Stimulated activated effector memory CD8-positive, alpha-beta T cell treated with anti-CD3 and anti-CD28 coated beads, Interleukin-12 subunit alpha, Interleukin-12 subunit beta, amount 100 ng/mL, for 72 hours (primary cell): ENCODE results near the gene TASP1.

Experiments
- ATAC-seq: fragments of 150-1000 bp; cut with Tn5 transposase; 2 replicates; pipeline ENCODE4 v1.10.0; 2021
- DNase-seq, 2 donors: peaks; one replicate each; pipeline ENCODE4 v3.0.0; 2021 to 2022; ENCODE audit warnings: low spot score in 2 of 2
- H3K27ac Mint-ChIP-seq: one replicate; pipeline ENCODE4 v1.8.0; 2022; ENCODE audit warnings: mild to moderate bottlenecking, mixed read lengths
- H3K36me3 Mint-ChIP-seq: one replicate; pipeline ENCODE4 v1.8.0; 2022; ENCODE audit warnings: mild to moderate bottlenecking, mixed read lengths
- H3K4me1 Mint-ChIP-seq: one replicate; pipeline ENCODE4 v1.8.0; 2022; ENCODE audit warnings: mixed read lengths
- H3K4me3 Mint-ChIP-seq: one replicate; pipeline ENCODE4 v1.8.0; 2022; ENCODE audit warnings: mild to moderate bottlenecking, mixed read lengths
- H3K9me3 Mint-ChIP-seq: one replicate; pipeline ENCODE4 v1.8.0; 2022; ENCODE audit warnings: mixed read lengths

The TASP1 gene

DNA sequence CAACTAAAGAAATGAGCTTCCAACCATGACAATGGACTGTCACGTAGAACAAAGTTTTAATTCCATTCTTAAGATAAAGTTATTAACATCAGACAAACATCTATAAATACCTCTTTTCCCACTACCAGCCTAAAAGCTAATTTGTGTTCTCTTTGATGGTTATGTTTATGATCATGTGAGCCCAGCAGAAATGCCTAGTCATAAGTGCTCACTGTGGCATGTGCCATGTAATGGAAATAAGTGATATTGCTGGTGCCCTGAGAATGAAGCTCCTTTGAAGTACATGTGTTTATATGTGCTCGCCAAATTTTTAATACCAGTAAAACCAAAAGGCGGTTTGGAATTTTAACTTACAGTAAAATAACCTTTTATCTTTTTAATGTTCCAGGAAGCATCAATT is 211.9 kb downstream of the TASP1 start:
- Mint-ChIP-seq H3K27ac (no peak overlapping the region), H3K36me3 (peaks cover 4% of the 10 kb centered on the region), H3K4me1 (peaks cover 14% of the 10 kb centered on the region), H3K9me3 (no peaks in the 10 kb centered on the region), H3K4me3 (no peak overlapping the region)
- DNase-seq (no peak), ATAC-seq (no peak)

DNA sequence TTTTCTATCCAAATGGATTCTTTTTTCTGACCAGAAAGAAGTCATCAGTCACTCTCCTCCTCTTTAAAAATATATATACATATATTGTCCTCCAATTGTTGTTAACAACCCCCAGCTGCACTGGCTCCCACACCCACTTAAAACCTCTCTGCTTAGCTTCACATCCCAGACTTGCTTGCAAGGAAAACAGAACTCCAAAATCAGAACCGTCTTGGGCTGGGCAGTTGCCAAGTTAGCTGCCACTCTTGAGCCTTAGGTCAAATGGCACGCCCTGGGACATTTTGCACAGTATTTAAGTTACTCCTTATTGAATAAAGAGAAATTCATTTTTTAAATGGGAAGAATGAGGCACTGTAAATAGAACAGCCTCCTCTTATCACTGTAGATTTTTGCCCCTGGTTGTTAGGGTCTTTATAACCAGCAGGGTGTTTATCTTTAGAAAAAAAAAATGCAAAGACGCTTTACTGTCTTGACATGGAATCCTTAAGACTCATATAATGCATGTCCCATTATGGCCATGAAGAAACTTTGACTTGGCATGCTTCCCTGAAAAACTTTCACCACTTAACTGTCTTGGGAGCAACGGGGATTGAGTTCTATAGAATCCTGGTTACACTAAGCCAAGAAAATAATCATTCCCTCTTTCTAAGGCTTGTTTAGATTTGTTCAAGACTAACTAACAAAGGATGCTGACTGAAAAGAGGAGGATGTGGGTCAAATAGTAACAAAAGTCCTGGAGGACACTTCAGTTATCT is 213.2 kb downstream of the TASP1 start:
- H3K36me3 Mint-ChIP-seq, result peaks cover 4% of the 10 kb centered on the region
- no peak overlapping the region for H3K27ac Mint-ChIP-seq
- no peak for ATAC-seq
- DNase-seq, result no peak
- H3K4me1 Mint-ChIP-seq, result peaks cover 11% of the 10 kb centered on the region
- no peak overlapping the region for H3K4me3 Mint-ChIP-seq
- H3K9me3 Mint-ChIP-seq, result no peaks in the 10 kb centered on the region

DNA sequence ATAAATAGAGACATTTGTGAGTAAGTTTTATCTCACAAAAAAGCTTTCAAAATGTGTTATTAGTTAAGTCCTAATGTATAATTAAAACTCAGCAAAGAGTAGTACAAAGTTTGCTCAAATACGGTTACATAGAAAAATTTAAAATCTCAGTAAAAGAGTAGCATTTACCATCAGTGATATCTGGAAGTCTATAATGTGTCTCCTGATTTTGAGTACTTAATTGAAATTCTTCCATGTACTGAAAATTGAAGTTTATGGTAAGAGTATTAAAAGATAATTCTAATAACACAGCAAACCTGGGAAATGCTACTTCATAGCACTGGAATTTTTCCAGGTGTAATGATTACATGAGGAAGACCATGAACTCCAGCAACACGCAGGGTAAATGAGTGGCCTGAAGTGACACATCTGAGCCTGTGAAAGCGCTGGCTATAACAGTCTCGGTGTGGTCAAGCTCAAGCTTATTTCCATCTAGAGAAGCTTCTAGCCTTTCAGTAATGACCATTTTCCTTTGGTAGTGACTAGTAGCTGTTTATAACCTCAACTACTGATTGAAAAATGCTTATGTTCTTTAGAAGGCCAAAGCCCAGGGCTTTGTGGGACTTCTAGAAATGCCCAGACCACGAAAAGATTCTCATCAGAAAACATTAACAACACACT is 214.4 kb downstream of the TASP1 start:
- ATAC-seq, result no peak
- no peaks in the 10 kb centered on the region for H3K4me1 Mint-ChIP-seq
- H3K27ac Mint-ChIP-seq, result no peak overlapping the region
- no peaks in the 10 kb centered on the region for H3K9me3 Mint-ChIP-seq
- peaks cover 4% of the 10 kb centered on the region for H3K36me3 Mint-ChIP-seq
- H3K4me3 Mint-ChIP-seq, result no peak overlapping the region
- no peak for DNase-seq

DNA sequence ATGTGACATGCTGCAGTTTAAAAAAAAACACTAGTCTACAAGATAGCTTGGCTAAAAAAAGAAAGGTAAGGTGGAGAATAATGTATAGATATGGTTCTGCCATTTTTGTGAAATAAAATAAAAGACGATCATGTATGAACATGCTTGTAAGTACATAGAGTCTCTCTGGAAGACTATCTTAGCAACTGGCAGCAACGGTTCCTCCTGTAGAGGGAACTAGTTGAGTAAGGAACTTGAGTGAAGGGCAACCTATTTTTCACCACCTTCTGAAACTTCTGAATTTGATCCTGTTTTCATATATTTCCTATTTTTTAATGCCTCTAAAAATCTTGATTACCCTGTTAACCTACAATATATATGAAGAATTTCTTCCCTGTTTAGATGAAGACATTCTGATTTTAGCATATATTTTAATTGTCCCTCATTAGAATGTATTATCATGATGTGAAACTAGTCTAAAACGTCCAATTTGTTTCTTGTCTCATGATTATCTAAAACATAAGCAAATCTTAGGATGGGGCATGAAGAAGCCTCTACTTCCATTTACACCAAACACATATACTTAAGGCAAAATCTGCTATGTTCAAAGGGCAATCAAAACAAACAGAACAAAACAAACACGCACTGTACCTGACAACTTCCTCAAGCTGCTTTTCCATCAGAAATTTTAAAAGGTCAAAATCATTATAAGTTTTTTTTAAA is 215.1 kb downstream of the TASP1 start:
- Mint-ChIP-seq H3K4me1 (no peaks in the 10 kb centered on the region), H3K27ac (no peak overlapping the region), H3K9me3 (no peaks in the 10 kb centered on the region), H3K36me3 (no peaks in the 10 kb centered on the region), H3K4me3 (no peak overlapping the region)
- ATAC-seq (no peak), DNase-seq (no peak)

DNA sequence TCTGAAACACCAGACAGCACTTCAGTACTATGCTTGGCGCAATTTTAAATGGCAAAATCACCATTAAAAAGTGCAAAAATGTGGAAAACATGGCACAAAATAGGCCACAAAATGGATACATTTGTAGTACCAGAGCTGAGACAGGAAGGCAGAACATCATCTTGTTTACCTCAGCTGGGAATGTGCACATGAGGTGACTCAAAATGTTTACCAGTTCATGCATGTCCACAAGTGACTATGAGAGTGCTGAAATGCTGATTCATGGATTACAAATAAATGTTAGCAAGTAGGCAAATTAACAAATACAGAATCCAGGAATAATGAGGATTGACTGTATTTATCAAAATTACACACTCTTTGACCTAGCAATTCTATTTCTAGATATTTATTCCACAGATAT is 216.1 kb downstream of the TASP1 start:
- no peaks in the 10 kb centered on the region for H3K9me3 Mint-ChIP-seq
- no peak overlapping the region for H3K27ac Mint-ChIP-seq
- no peaks in the 10 kb centered on the region for H3K4me1 Mint-ChIP-seq
- ATAC-seq, result no peak
- no peaks in the 10 kb centered on the region for H3K36me3 Mint-ChIP-seq
- no peak overlapping the region for H3K4me3 Mint-ChIP-seq
- DNase-seq, result no peak

GRCh38 chr20:13420625-13421024 is 218.1 kb downstream of the TASP1 start:
- H3K4me1 Mint-ChIP-seq, result no peaks in the 10 kb centered on the region
- no peak for ATAC-seq
- DNase-seq, result no peak
- H3K27ac Mint-ChIP-seq, result no peak overlapping the region
- no peak overlapping the region for H3K4me3 Mint-ChIP-seq
- H3K36me3 Mint-ChIP-seq, result peaks cover 10% of the 10 kb centered on the region
- H3K9me3 Mint-ChIP-seq, result no peaks in the 10 kb centered on the region

- Mint-ChIP-seq H3K27ac (no peak overlapping the region), H3K4me3 (no peak overlapping the region), H3K4me1 (no peaks in the 10 kb centered on the region), H3K36me3 (peaks cover 10% of the 10 kb centered on the region), H3K9me3 (no peaks in the 10 kb centered on the region)
- DNase-seq (no peak), ATAC-seq (no peak)
Observed at GRCh38 chr20:13419477-13419876, 219.3 kb downstream of the TASP1 start.

- Mint-ChIP-seq H3K27ac (no peak overlapping the region), H3K4me1 (no peaks in the 10 kb centered on the region), H3K9me3 (no peaks in the 10 kb centered on the region), H3K4me3 (no peak overlapping the region), H3K36me3 (peaks cover 10% of the 10 kb centered on the region)
- DNase-seq (no peak), ATAC-seq (no peak)
Observed at GRCh38 chr20:13418263-13419229, 220.2 kb downstream of the TASP1 start.

DNA sequence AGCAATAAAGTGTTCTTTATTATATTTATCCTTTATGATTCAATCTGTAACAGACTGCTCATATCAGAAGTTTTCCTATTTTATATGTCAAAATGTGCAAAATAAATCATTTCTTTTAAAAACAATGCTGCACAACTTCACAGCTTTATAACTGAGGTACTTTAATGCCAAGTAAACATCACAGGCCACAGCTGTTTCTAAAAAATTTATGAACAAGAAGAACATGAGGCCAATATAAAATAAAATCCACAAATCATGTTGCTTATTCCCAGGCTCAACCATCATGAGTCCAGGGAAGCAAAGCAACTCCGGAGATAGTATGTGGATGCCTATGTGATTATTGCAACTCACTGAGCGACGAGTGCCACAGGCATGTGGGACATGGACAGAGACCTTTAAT is 222.2 kb downstream of the TASP1 start:
- Mint-ChIP-seq H3K9me3 (peaks cover 3% of the 10 kb centered on the region), H3K4me3 (no peak overlapping the region), H3K4me1 (no peaks in the 10 kb centered on the region), H3K27ac (no peak overlapping the region), H3K36me3 (peaks cover 10% of the 10 kb centered on the region)
- DNase-seq, result no peak
- no peak for ATAC-seq

DNA sequence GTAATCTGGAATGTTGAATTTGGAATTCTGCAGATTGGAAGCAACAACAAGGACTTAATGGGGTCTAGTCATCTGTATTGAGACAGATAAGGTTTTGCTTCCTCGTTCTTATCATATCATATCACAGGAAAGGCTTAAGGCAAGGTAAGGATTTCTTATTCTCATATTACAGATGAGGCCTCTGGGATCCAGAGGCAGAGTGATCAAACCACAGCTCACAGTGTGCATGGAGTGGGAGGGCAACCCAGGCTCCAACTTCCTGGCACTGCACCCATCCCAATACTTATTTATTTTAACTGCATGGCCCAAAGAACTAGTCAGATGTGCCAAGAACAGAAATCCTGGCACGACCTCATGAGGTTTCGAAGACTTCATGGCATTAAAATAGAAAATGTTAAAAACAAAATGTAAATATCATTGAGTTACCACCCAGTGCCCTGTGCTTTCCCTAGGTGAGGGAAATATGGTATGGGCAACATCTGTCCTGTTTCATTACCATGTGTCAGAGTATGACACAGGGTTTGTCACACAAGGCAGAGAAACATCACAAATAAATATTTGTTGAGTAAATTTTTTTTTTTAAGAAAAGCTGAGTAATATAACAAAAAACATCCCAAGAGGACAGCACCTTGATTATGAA is 225.8 kb downstream of the TASP1 start:
- no peaks in the 10 kb centered on the region for H3K4me1 Mint-ChIP-seq
- H3K4me3 Mint-ChIP-seq, result no peak overlapping the region

DNA sequence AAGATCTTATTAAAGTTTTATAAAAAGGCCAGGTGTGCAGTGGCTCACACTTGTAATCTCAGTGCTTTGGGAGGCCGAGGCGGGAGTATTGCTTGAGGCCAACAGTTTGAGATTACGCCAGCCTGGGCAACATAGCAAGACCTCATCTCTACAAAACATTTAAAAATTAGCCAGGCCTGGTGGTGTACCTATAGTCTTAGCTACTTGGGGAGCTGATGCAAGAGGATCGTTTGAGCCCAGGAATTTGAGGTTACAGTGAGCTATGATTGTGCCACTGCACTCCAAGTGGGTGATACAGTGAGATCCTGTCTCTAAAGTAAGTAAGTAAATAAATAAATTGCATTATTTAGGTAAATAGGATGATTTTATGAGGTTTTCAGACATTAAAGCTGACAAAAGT is 234.4 kb downstream of the TASP1 start:
- Mint-ChIP-seq H3K36me3 (no peaks in the 10 kb centered on the region), H3K4me1 (no peaks in the 10 kb centered on the region), H3K9me3 (no peaks in the 10 kb centered on the region), H3K27ac (no peak overlapping the region), H3K4me3 (no peak overlapping the region)
- no peak for DNase-seq
- ATAC-seq, result no peak

More for the DNA sequence above, 225.8 kb downstream of the TASP1 start:
- Mint-ChIP-seq H3K9me3 (peaks cover 6% of the 10 kb centered on the region), H3K36me3 (peaks cover 10% of the 10 kb centered on the region), H3K27ac (no peak overlapping the region)
- no peak for ATAC-seq
- DNase-seq, result no peak

GRCh38 chr20:13403453-13403852 is 235.3 kb downstream of the TASP1 start:
- DNase-seq (no peak), ATAC-seq (no peak)
- H3K27ac Mint-ChIP-seq, result no peak overlapping the region
- no peaks in the 10 kb centered on the region for H3K4me1 Mint-ChIP-seq
- H3K36me3 Mint-ChIP-seq, result no peaks in the 10 kb centered on the region
- H3K9me3 Mint-ChIP-seq, result no peaks in the 10 kb centered on the region
- no peak overlapping the region for H3K4me3 Mint-ChIP-seq

GRCh38 chr20:13402986-13403385 is 235.7 kb downstream of the TASP1 start:
- ATAC-seq (no peak), DNase-seq (no peak)
- H3K27ac Mint-ChIP-seq, result no peak overlapping the region
- H3K36me3 Mint-ChIP-seq, result no peaks in the 10 kb centered on the region
- H3K9me3 Mint-ChIP-seq, result no peaks in the 10 kb centered on the region
- H3K4me3 Mint-ChIP-seq, result no peak overlapping the region
- H3K4me1 Mint-ChIP-seq, result no peaks in the 10 kb centered on the region

- Mint-ChIP-seq H3K27ac (no peak overlapping the region), H3K9me3 (no peaks in the 10 kb centered on the region), H3K4me1 (no peaks in the 10 kb centered on the region), H3K36me3 (no peaks in the 10 kb centered on the region), H3K4me3 (no peak overlapping the region)
- ATAC-seq (no peak), DNase-seq (no peak)
Observed at GRCh38 chr20:13402171-13402760, 236.5 kb downstream of the TASP1 start.
